H1 (cell line): ENCODE data around the gene COL26A1. TPM values are rescaled to one million over a fixed set of nuclear protein-coding genes. Genes with fewer than 3 reads are reported as not detected.

Source experiments
- ATF2 ChIP-seq: IDR thresholded peaks from 2 replicates; pipeline ENCODE4 v1.6.1; 2012; ENCODE audit warnings: low read length, inconsistent platforms
- RAD21 ChIP-seq, 2 experiments: IDR thresholded peaks in 1 of 2; conservative IDR thresholded peaks in 1 of 2; 2 replicates each; pipeline ENCODE4 v1.6.1; 2011; ENCODE audit warnings: low read depth in 2 of 2, low read length in 2 of 2, improper control_type of control experiment in 1 of 2, inconsistent platforms in 1 of 2, mild to moderate bottlenecking in 1 of 2, moderate library complexity in 1 of 2
- polyA plus RNA-seq, 7 experiments: library from polyadenylated mRNA; depleted of rRNA in 3 of 7; stranded (reverse) in 5 of 7; unstranded in 2 of 7; fragments of >200 nt in 5 of 7; fragments of 200-250 nt in 2 of 7; gene quantifications; 1 replicate in 5 of 7; 2 replicates in 1 of 7; 4 replicates in 1 of 7; pipeline versions ENCODE4 v1.2.1 to v1.2.3, GENCODE V29; 2011 to 2013; ENCODE audit warnings: missing spikeins in 2 of 7, mixed read lengths in 2 of 7
- total RNA-seq: library from RNA; stranded (reverse); fragmentation: NEBNext Ultra II Directional; extraction: Animal tissue kit (Norgen Biotek cat#: 25700); gene quantifications from 2 replicates; pipeline ENCODE4 v1.2.1, GENCODE V29; 2021

Gene COL26A1
- total and polyA plus RNA-seq, 2 of the 8 experiments (the other 6 are each of a cell fraction or from before 2014, with no cell fraction given) = 51.1 to 68.8 TPM

- TF ChIP-seq RAD21 (IDR thresholded peaks at IDR 0.05 in 1 of 2, conservative IDR thresholded peaks at IDR 0.05 in 1 of 2; ENCODE audit: low read depth in 2 of 2, low read length in 2 of 2) = no peak
- no peak for TF ChIP-seq ATF2
- TF ChIP-seq, all 59 proteins: peak for 0
These were observed 169.2 kb downstream of the COL26A1 start (continued) for GRCh38 chr7:101531726-101532357.
